Activated CD4-positive, alpha-beta T cell treated with anti-CD3 and anti-CD28 coated beads, Interleukin-2, amount 10 ng/mL, durations not matched to agents 7 days and 5 days (primary cell): Measurements from ENCODE around the gene CLIC5. TPM values are rescaled to one million over a fixed set of nuclear protein-coding genes. Genes with fewer than 3 reads are reported as not detected.

Experiments
- CTCF ChIA-PET: fragments of 350-600 bp; sonication (Branson Sonifier 250); formaldehyde crosslinking; loops from one replicate; lab custom pipeline; 2021; ENCODE audit warnings: antibody characterized with exemption; lab: Charles Lee
- POLR2A ChIA-PET: fragments of 350-600 bp; sonication (Branson Sonifier 250); formaldehyde crosslinking; loops from one replicate; lab custom pipeline; 2021; ENCODE audit warnings: antibody characterized with exemption; lab: Charles Lee
- DNase-seq: peaks from one replicate; pipeline ENCODE4 v3.0.0-alpha.2; 2020
- H3K27ac Mint-ChIP-seq: one replicate; pipeline ENCODE4 v1.8.0; 2021; ENCODE audit warnings: mild to moderate bottlenecking, moderate library complexity, mixed read lengths
- H3K27me3 Mint-ChIP-seq: one replicate; pipeline ENCODE4 v1.8.0; 2021; ENCODE audit warnings: mixed read lengths
- H3K36me3 Mint-ChIP-seq: one replicate; pipeline ENCODE4 v1.8.0; 2021; ENCODE audit warnings: low read depth, mixed read lengths
- H3K4me1 Mint-ChIP-seq: one replicate; pipeline ENCODE4 v1.8.0; 2021; ENCODE audit warnings: mixed read lengths
- H3K4me3 Mint-ChIP-seq: one replicate; pipeline ENCODE4 v1.8.0; 2021; ENCODE audit warnings: mild to moderate bottlenecking, moderate library complexity, mixed read lengths
- H3K9me3 Mint-ChIP-seq: one replicate; pipeline ENCODE4 v1.8.0; 2021; ENCODE audit warnings: mixed read lengths
- total RNA-seq, 2 experiments: library from RNA; stranded (reverse); gene quantifications; one replicate each; pipeline ENCODE4 v1.2.3, GENCODE V29; 2021

Gene CLIC5
- total RNA-seq, 2 experiments from 2014 or later = 3.7 to 3.8 TPM

DNA sequence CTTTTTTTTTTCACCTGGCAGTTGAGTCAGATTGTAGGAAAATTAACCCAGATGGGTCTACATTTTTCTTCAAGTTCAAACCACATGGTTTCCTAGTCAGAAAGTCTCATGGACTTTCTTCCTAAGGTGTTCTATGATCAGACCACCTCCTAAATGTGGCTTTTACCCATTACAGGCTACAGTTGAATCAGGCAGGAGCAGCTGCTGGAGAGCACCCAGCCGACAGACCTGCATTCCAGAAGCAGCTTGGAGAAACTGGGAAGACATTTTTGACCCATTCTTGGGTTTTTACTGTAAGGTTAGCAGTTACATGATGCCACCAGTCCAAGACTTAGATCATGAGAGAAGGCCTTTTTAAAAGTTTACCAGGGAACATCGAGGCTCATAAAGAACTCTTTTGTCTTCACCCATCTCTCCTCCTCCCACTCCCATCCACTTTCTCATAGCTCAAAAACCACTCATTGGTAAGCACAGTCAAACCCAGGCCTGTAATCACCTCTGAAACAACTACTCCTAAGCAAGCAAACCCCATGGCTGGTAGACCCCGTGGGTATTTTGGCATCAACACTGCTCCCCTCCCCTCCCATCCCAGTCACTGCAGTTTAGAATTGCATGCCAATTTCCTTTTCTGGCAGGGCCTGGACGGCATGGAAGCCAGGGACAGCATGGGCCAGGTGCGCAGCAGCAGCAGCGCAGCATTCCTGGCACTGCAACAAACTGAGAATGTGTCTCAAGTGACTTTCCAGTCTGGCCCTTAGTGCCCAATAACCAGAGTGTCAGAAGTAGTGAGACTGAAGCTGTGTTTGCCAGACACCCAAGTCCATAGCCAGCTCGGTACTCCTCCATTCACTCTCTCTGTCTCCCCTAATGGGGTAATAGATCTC, 113.7 kb downstream of the CLIC5 start:
- no peak overlapping the region for H3K4me3 Mint-ChIP-seq
- H3K9me3 Mint-ChIP-seq = no peaks in the 10 kb centered on the region
- H3K27me3 Mint-ChIP-seq = peaks cover 1% of the 10 kb centered on the region
- no peaks in the 10 kb centered on the region for H3K36me3 Mint-ChIP-seq
- no peak overlapping the region for H3K27ac Mint-ChIP-seq
- CTCF ChIA-PET = interaction anchor here (2.4 kb wide), 1 partner anchor 9 kb away, joined by 9 read pairs; no protein-coding TSS in a partner anchor
- POLR2A ChIA-PET = no interaction called here
- H3K4me1 Mint-ChIP-seq = peaks cover under 1% of the 10 kb centered on the region
- no peak for DNase-seq

DNA sequence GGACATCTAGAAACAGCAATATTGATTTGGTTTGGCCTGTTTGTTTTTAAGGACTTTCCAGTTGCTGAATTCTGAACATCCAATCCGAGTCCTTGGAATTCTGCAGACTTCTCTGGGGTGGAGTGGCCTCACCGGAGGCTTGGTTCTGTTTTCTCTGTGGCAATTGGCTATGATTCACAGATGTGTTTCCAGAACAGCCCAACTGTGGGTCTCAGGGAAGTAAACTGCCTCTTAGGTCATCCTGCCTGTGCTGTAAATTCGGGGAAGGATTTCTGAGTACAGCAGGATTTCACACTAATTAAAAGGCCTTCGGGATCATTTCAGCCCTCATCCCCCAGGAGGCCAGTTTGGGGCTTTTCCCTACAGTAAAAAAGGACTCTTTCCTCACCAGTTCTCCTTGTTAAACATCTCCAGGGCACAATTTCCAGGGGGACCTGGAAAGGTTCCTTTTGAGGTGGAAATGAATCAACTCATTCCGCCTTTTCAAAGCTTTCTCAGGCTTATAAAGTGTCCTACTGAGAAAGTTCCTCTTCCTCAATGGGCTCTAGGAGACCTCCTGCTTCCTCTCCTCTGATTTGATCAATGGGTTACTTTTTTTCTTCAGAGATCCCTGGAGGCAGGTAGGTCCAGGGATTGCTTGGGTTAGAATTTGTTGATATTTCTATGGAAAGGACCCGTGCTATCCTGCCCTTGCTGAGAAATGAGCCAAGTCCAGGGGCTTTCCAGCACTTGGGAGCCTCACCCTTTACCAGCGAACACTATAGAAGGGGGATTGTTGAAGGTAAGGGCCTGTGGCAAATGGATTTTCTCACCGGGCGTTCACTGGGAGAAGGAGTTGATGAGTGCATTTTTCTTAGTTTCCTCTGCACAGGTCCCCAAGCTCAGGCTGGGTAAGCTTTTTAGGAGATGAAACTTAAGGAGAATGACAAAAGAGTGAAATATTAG, 114.6 kb downstream of the CLIC5 start:
- H3K36me3 Mint-ChIP-seq = no peaks in the 10 kb centered on the region
- POLR2A ChIA-PET = no interaction called here
- CTCF ChIA-PET = interaction anchor here (2.4 kb wide), 1 partner anchor 10 kb away, joined by 9 read pairs; no protein-coding TSS in a partner anchor
- no peak for DNase-seq
- H3K4me3 Mint-ChIP-seq = no peak overlapping the region
- H3K9me3 Mint-ChIP-seq = no peaks in the 10 kb centered on the region
- no peak overlapping the region for H3K27ac Mint-ChIP-seq
- peaks cover 4% of the 10 kb centered on the region for H3K4me1 Mint-ChIP-seq
- peaks cover 1% of the 10 kb centered on the region for H3K27me3 Mint-ChIP-seq

DNA sequence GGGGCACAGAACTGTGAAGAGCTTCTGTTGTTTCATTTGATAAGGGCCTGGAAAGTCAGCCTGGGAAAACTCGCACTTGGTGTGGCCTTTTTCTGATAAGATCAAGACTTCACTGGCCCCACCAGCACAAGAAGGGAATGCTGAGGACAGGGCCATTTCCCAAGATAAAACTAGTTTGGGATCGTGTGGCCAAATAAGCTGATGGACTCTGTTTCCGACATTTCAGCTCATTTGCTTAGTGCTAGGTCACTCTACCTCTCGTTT, 116.0 kb downstream of the CLIC5 start:
- Mint-ChIP-seq H3K9me3 (no peaks in the 10 kb centered on the region), H3K27me3 (peaks cover 3% of the 10 kb centered on the region), H3K4me1 (peaks cover 10% of the 10 kb centered on the region), H3K4me3 (no peak overlapping the region), H3K36me3 (no peaks in the 10 kb centered on the region), H3K27ac (no peak overlapping the region)
- no peak for DNase-seq
- POLR2A ChIA-PET = no interaction called here
- CTCF ChIA-PET = interaction anchor here (2.4 kb wide), 1 partner anchor 11 kb away, joined by 9 read pairs; no protein-coding TSS in a partner anchor

DNA sequence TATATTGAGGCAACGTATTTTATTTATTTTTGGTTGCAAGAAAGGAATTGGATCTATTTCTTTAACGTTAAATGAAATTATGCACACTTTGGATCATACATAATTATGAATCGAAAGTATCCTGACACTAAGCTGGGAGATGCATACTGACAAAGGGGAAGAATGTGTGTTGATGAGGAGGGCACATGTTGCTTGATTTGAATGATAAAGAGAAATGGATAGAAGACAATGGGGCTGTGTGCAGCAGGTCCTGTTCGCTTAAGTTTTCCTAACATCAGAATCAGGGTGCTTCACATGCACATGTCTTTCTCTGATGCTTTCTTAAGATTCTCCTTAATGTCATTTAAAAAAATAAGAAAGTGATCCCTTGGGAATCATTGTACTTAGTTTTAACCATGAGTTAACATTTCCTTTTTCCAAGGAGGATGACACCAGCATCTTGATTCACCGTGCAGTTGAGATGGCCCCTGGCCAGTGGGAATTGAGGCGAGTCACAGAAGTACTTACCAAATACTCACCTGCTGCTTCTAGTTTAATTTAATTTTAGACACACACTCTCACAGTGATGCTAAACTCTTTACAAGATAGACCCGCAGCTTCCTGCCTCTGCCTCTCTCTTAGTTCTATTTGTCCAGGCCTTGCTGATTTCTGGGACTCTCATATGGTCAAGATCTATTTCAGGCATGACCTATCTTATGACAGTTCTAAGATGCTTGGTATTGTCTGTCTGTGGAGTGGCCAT, 116.5 kb downstream of the CLIC5 start:
- POLR2A ChIA-PET = no interaction called here
- H3K27me3 Mint-ChIP-seq = peaks cover 3% of the 10 kb centered on the region
- CTCF ChIA-PET = interaction anchor here (0.7 to 2.4 kb wide), 2 partner anchors 12 kb away, joined by 3 to 9 read pairs; no protein-coding TSS in a partner anchor
- H3K36me3 Mint-ChIP-seq = no peaks in the 10 kb centered on the region
- H3K27ac Mint-ChIP-seq = no peak overlapping the region
- H3K9me3 Mint-ChIP-seq = no peaks in the 10 kb centered on the region
- no peak overlapping the region for H3K4me3 Mint-ChIP-seq
- no peak for DNase-seq
- H3K4me1 Mint-ChIP-seq = peaks cover 10% of the 10 kb centered on the region

DNA sequence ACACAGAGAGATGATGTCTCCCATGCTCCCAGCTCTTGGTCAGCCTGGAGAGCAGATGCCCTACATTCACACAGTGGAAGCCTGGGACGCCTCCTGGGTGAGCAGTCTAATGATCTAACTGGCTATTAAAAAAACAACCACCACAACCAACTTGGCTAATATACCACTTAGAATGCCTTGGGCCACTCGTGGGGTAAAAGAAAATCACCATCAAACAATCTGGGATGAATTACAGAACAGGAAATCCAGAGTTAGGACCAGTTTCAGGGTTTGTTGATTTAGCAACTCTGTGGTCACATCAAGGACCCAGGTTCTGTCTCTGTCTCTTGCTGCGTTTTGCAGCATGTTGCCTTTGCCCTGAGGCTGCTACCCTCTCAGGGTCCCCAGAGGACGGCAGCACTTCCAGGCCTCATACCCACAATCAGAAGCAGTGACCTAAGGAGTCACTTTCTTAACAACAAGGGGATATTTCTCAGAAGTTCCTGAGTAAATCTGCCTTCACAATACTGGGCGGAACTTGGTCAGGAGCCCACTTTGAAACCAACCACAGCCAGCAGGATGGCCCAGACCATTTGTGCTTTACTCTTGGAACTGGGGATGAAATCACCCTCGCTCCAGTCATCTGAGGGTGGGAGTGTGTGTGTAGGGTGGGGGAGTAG, 118.7 kb downstream of the CLIC5 start:
- H3K27me3 Mint-ChIP-seq = peaks cover 3% of the 10 kb centered on the region
- no peak for DNase-seq
- no peaks in the 10 kb centered on the region for H3K36me3 Mint-ChIP-seq
- no peaks in the 10 kb centered on the region for H3K9me3 Mint-ChIP-seq
- no peak overlapping the region for H3K4me3 Mint-ChIP-seq
- POLR2A ChIA-PET = no interaction called here
- CTCF ChIA-PET = no interaction called here
- no peak overlapping the region for H3K27ac Mint-ChIP-seq
- H3K4me1 Mint-ChIP-seq = peaks cover 10% of the 10 kb centered on the region

DNA sequence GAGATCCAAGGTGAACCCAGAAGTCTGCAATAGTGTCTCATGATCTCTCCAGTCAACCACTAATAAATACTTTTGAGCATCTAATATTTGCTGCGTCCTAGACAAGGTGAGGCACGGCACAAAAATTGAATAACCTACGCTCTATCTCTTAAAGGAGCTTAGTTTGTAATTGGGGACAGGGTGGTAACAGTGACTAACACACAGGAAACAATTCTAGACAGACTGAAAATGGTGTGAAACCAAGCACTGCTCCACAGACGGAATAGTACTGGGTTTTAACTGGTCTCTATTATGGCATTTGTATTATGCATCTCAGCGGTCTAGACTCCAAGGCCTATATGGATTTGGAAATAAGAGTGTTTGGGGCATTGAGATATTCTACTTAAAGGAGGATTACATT, 120.1 kb downstream of the CLIC5 start:
- ChIA-PET POLR2A (interaction anchor here (0.5 kb wide), 1 partner anchor 137 kb away, joined by 3 read pairs; no protein-coding TSS in a partner anchor), CTCF (interaction anchor here (1.0 to 1.8 kb wide), 4 partner anchors 9 to 45 kb away, joined by 3 to 5 read pairs (median 4); no protein-coding TSS in a partner anchor)
- Mint-ChIP-seq H3K27ac (no peak overlapping the region), H3K4me3 (no peak overlapping the region), H3K4me1 (peaks cover 10% of the 10 kb centered on the region), H3K27me3 (peaks cover 3% of the 10 kb centered on the region), H3K36me3 (no peaks in the 10 kb centered on the region), H3K9me3 (no peaks in the 10 kb centered on the region)
- DNase-seq = no peak

DNA sequence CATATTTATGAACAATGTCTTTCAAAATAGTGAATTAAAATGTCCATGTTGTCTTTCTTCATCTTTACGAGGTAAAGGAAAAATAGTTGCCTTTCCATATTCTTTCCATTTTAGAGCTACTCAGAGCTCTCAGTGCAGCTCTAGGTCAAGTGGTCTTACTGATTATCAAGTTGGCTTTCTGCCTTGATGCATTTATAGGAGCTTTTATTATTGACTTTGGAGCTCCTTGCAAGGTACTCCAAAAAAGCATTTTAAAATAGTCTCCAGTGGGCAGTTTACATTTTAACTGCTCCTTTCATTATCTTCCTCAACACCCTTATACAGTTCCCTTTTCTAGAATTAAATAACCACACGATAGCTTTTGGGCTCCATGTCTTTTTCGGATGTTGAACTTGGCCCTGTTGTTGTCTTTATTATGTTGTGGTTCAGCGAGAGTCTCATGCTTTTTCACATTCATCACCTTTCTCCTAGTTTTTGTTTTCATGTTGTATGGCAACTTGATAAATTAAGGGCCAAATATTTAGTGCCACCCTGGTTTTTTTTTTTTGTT, 122.9 kb downstream of the CLIC5 start:
- no peak for DNase-seq
- Mint-ChIP-seq H3K27me3 (peaks cover 6% of the 10 kb centered on the region), H3K4me3 (no peak overlapping the region), H3K36me3 (no peaks in the 10 kb centered on the region), H3K9me3 (no peaks in the 10 kb centered on the region), H3K27ac (no peak overlapping the region), H3K4me1 (peaks cover 14% of the 10 kb centered on the region)
- POLR2A ChIA-PET = no interaction called here
- CTCF ChIA-PET = interaction anchor here (0.6 to 1.1 kb wide), 3 partner anchors 10 to 490 kb away, joined by 3 to 4 read pairs (median 4); no protein-coding TSS in a partner anchor

DNA sequence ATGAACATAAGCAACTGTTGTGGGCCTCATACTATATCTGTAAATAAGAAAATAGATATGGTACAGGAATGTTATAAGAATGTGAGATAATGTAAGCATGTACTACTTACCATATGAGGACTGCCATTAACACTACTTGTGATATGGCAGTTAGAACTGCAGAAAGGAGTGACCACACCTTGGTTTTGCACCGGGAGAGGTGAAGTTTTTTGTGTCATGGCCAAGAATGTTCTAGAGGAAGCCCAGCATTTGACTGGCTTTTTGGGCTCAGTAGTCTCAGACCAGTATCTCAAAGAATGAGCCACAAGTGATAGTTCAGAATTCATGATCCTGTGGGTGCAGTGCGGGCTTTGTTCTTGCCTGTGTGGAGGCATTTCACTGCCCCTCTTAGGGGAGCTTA, 123.5 kb downstream of the CLIC5 start:
- Mint-ChIP-seq H3K36me3 (no peaks in the 10 kb centered on the region), H3K27ac (no peak overlapping the region), H3K4me3 (no peak overlapping the region), H3K4me1 (peaks cover 14% of the 10 kb centered on the region), H3K9me3 (no peaks in the 10 kb centered on the region), H3K27me3 (peaks cover 8% of the 10 kb centered on the region)
- no peak for DNase-seq
- ChIA-PET POLR2A (no interaction called here), CTCF (interaction anchor here (1.0 kb wide), 1 partner anchor 62 kb away, joined by 3 read pairs; no protein-coding TSS in a partner anchor)

DNA sequence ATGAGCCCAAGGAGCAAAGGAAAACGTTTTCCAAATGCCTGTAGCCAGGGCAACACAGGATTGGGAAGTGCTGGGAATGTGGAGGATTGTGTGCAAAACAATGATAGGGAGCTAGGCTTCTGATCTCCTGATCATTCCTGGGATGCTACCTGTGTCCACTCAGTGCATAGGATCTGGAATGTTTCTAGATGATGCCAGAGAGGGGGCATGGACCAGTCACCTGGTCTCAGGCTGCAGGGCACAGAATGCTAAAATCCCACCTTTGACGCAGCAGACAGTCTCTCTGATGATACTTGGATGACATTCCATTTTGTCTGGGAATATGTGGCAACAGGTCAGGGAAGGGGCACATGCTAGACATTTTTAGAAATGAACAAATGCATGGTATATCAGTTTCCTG, 128.9 kb downstream of the CLIC5 start:
- no peaks in the 10 kb centered on the region for H3K36me3 Mint-ChIP-seq
- ChIA-PET CTCF (interaction anchor here (1.2 kb wide), 1 partner anchor 9 kb away, joined by 4 read pairs; no protein-coding TSS in a partner anchor), POLR2A (no interaction called here)
- H3K27ac Mint-ChIP-seq = no peak overlapping the region
- peaks cover 5% of the 10 kb centered on the region for H3K27me3 Mint-ChIP-seq
- peaks cover 3% of the 10 kb centered on the region for H3K4me1 Mint-ChIP-seq
- peaks cover 2% of the 10 kb centered on the region for H3K9me3 Mint-ChIP-seq
- no peak for DNase-seq
- no peak overlapping the region for H3K4me3 Mint-ChIP-seq

DNA sequence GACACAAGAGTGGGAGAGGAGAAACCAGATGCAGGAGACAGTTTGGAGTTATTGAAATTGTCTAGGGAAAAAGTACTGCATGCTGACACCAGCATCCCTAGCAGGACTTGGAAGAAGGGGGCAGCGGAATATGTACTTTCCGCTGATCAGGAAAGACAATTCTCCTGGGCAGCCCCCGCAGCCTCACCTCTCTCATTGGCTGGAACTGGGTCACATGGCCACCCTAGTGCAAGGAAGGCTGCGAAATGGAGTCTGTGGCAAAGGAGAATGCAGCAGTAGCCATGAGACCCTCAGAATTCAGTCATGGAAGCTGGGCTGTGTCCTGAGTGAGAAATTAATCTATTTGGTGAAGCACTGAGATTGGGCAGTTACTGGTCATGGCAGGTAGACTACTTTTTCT, 131.3 kb downstream of the CLIC5 start:
- no peaks in the 10 kb centered on the region for H3K4me1 Mint-ChIP-seq
- CTCF ChIA-PET = no interaction called here
- no peak for DNase-seq
- no peak overlapping the region for H3K4me3 Mint-ChIP-seq
- H3K36me3 Mint-ChIP-seq = no peaks in the 10 kb centered on the region
- H3K27me3 Mint-ChIP-seq = peaks cover 5% of the 10 kb centered on the region
- no peak overlapping the region for H3K27ac Mint-ChIP-seq
- peaks cover 2% of the 10 kb centered on the region for H3K9me3 Mint-ChIP-seq
- POLR2A ChIA-PET = no interaction called here

DNA sequence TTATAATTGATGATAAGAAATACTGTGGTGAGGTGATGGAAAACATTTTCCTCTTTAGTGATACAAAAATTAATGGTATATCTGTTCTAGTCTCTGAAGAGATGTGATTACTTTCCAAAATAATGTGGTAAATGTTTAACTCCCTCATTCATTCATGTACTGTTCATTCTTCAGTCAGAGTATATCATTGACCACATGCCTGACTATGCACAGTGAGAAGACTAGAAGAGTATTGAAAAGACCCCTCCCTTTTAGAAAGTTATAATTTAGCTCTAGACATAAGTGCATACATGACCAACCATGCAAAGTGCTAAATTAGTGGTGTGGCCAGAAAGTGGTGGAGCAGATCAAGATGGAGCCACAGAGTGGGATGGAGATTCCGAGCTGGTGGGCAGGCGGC, 133.0 kb downstream of the CLIC5 start:
- DNase-seq = no peak
- Mint-ChIP-seq H3K4me1 (no peaks in the 10 kb centered on the region), H3K36me3 (no peaks in the 10 kb centered on the region), H3K27ac (no peak overlapping the region), H3K9me3 (peaks cover 2% of the 10 kb centered on the region), H3K27me3 (peaks cover 1% of the 10 kb centered on the region), H3K4me3 (no peak overlapping the region)
- CTCF ChIA-PET = interaction anchor here (0.6 to 1.2 kb wide), 3 partner anchors 10 to 31 kb away, joined by 3 to 4 read pairs (median 3); no protein-coding TSS in a partner anchor
- POLR2A ChIA-PET = no interaction called here
